Retinal pigment epithelial cell (primary cell): Measurements from ENCODE around the gene TTC16.

ENCODE experiments used
- DNase-seq: peaks from one replicate; pipeline ENCODE4 v3.0.0-alpha.2; 2010; ENCODE audit warnings: low read depth
- H3K4me3 ChIP-seq: 2 replicates; pipeline ENCODE4 v1.5.1; 2011; ENCODE audit warnings: mild to moderate bottlenecking, low read length, control low read depth, moderate library complexity
- TF ChIP-seq, protein P1 (sequence below): conservative IDR thresholded peaks from 2 replicates; pipeline ENCODE4 v1.5.1; 2011; ENCODE audit warnings: low read depth, low read length, control low read depth, inconsistent platforms

The TTC16 gene

DNA sequence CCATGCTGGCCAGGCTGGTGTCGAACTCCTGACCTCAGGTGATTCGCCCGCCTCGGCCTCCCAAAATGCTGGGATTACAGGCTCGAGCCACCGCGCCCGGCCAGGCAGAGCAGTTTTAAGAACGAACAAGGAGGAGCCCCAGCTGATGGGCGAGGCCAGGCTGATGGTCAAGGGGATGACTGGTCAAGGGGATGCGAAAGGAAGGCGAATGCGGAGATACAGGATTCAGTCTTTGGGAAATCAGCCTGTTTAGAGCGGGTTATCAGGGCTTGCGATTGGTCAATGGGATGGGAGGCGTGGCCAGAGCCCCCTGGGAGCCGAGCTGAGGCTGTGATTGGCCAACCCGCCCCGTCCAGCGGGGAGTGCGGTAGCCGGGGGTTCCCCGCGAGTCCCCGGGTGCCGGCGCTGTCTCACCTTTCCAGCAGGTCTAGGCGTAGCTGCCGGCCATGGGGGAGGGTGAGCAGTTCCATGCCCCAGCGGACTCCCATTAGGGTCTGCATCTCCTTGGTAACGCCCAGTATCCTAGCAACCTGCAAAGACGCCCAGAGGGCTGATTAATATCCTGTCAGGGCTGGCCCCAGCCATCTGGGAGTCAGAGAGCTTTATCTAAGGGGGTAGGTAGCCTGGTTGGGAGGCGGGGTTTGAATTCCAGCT is 26.7 kb downstream of the TTC16 start:
- DNase-seq: peak; percentile 20
- TF ChIP-seq, protein P1, sequence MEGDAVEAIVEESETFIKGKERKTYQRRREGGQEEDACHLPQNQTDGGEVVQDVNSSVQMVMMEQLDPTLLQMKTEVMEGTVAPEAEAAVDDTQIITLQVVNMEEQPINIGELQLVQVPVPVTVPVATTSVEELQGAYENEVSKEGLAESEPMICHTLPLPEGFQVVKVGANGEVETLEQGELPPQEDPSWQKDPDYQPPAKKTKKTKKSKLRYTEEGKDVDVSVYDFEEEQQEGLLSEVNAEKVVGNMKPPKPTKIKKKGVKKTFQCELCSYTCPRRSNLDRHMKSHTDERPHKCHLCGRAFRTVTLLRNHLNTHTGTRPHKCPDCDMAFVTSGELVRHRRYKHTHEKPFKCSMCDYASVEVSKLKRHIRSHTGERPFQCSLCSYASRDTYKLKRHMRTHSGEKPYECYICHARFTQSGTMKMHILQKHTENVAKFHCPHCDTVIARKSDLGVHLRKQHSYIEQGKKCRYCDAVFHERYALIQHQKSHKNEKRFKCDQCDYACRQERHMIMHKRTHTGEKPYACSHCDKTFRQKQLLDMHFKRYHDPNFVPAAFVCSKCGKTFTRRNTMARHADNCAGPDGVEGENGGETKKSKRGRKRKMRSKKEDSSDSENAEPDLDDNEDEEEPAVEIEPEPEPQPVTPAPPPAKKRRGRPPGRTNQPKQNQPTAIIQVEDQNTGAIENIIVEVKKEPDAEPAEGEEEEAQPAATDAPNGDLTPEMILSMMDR: no peak
- peak overlapping the region; percentile 54 for H3K4me3 ChIP-seq

- no peak for DNase-seq
- TF ChIP-seq, protein P1: no peak
- no peak overlapping the region for H3K4me3 ChIP-seq
Measured at GRCh38 chr9:127744398-127745110, 28.7 kb downstream of the TTC16 start.

DNA sequence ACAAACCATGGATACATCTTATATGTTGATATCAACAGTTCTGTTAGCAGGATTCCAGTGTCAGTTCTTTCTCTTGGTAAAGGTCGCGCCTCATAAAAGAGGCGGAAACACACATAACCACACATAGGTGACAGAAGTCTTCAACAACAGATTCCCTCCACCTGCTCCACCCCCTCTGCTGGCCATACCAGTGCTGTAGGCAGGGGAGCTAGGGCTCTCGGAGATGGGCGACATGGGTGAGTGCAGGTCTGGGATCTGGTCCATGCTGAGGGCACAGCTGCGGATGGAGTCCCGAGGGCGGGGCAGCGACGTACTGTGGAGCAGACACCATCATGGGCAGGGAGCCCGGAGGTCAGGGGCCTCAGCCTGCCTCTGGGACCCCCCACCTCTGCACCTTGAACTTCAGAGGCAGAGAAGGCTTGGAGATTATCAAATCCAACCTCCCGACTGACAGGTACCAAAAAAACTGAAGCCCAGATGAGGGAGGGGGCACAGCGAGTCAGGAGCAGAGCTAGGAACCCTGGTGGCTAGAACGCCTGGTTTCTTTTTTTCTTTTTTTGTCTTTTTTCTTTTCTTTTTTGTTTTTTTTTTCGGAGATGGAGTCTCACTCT is 31.2 kb downstream of the TTC16 start:
- TF ChIP-seq, protein P1: peak; percentile 7
- H3K4me3 ChIP-seq: no peak overlapping the region
- DNase-seq: no peak

DNA sequence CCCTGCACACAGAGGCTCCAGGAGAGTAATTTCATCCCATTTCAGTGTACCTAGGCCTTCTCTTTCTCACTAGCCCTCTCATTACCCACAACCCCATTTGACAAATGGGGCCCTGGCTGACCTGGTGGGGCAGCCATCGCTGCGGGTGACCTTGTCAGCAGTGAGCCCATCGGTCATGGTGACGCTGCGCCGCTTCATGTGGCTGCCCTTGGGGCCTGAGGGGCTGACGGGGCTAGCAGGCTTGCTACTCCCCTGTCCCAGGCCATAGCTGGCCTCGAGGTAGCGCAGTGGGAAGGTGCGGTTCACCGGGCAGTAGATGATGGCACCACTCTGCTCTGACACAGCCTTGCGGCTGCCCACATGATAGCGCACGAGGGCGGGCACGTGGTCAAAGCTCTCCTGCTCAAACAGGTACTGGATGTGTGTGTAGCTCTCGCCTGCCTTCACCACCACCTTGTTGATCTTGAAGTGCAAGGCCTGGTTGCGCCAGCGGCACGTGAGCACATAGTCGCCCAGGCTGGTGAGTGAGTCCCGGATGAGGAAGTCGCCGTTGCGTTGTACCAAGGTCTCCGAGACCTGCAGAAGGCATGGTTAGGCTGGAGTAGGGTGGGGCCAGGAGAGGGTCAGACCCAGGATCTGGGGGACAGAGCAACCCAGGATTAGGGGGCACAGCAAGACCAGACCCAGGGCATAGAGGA is 33.4 kb downstream of the TTC16 start:
- no peak for DNase-seq
- TF ChIP-seq, protein P1: no peak
- no peak overlapping the region for H3K4me3 ChIP-seq

DNA sequence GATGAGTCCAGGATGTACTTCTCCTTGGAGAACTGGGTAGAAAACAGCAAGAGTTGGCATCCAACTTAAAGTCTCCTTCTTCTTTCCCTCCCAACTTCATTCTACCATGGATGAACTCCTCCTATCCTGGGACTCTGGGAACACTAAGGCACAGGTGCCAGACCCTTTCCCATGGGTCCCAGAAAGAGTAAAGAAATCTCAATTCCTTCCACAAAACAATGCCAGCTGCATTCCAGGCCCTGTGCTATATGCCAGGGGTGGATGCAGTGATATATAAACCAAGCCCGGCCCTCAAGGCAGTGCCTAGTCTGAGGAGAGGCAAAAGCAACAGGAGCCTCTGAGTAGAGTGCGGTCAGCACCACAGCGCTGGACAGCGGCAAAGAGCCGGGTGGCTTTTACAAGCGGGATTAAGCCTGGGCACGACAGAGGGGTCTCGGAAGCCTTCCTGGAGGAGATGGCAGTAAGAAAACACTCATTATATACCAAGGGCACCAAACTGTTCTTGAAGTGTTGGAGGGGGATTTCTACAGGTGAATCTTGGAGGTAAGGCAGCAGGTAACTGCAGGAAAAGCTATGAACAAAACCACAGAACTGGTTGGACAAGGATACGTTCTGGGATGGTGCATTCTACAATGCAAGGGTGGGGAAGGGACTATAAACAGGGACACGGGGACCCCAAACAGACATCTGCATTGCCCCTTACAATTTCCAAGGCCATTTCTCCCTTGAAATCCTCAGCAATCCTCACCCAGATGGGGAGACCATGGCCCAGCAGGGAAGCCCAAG is 35.6 kb downstream of the TTC16 start:
- TF ChIP-seq, protein P1: no peak
- DNase-seq: no peak
- H3K4me3 ChIP-seq: no peak overlapping the region

DNA sequence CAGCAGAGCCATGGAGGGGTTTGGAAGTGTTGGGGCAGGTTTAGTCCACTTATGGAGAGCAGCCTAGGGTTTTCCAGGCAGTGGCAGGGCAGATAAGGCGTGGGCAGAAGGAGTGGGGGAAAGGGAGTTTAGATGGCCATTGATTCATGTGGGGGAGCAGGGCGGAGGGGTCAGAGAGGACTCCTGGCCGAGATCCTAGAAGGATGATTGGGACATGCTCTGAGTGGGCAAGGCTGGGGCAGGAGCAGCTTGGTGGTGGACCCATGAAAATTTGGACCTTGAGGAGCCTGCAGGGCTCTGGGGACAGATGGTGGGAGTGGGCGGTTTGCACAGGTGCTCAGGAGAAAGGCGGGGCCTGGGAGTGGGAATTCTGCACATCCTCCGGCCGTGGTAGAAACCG is 37.3 kb downstream of the TTC16 start:
- DNase-seq: no peak
- TF ChIP-seq, protein P1: no peak
- no peak overlapping the region for H3K4me3 ChIP-seq
